Calu3 (cell line): ENCODE data around the gene DNAJB8. TPM values are rescaled to one million over a fixed set of nuclear protein-coding genes. Genes with fewer than 3 reads are reported as not detected.

ENCODE experiments used
- BruUV-seq: library from RNA; stranded (reverse); fragments of 400-500 nt; replicated peaks from 2 replicates; lab custom pipeline; 2021; lab: Mats Ljungman, UMichigan
- CTCF ChIA-PET: fragments of 300-600 bp; sonication (Branson Sonifier 250); formaldehyde crosslinking; loops from one replicate; lab custom pipeline; 2022; ENCODE audit warnings: antibody characterized with exemption; lab: Charles Lee
- DNase-seq: peaks from one replicate; pipeline ENCODE4 v3.0.0; 2022
- H3K27ac Mint-ChIP-seq: one replicate; pipeline ENCODE4 v1.8.0; 2022; ENCODE audit warnings: mixed read lengths; ENCODE audit not compliant: unreplicated experiment
- H3K27me3 Mint-ChIP-seq: one replicate; pipeline ENCODE4 v1.8.0; 2022; ENCODE audit warnings: mixed read lengths; ENCODE audit not compliant: unreplicated experiment
- H3K36me3 Mint-ChIP-seq: one replicate; pipeline ENCODE4 v1.8.0; 2022; ENCODE audit warnings: mild to moderate bottlenecking, moderate library complexity, mixed read lengths; ENCODE audit not compliant: insufficient read depth, unreplicated experiment
- H3K4me1 Mint-ChIP-seq: one replicate; pipeline ENCODE4 v1.8.0; 2022; ENCODE audit warnings: mild to moderate bottlenecking, low read depth, mixed read lengths; ENCODE audit not compliant: unreplicated experiment
- H3K4me3 Mint-ChIP-seq: one replicate; pipeline ENCODE4 v1.8.0; 2022; ENCODE audit warnings: mild to moderate bottlenecking, low read depth, moderate library complexity, mixed read lengths; ENCODE audit not compliant: unreplicated experiment
- H3K9me3 Mint-ChIP-seq: one replicate; pipeline ENCODE4 v1.8.0; 2022; ENCODE audit warnings: low read depth, mixed read lengths; ENCODE audit not compliant: unreplicated experiment
- CTCF ChIP-seq: fragments of 200-600 bp; IDR thresholded peaks from one replicate; pipeline ENCODE4 v1.8.0; 2022; ENCODE audit warnings: antibody characterized with exemption; ENCODE audit not compliant: unreplicated experiment
- intact Hi-C: fragments of 100-400 bp; cut with micrococcal nuclease; formaldehyde crosslinking; loops from one replicate; pipeline ENCODE4 v1.10.0; 2022; ENCODE audit not compliant: unreplicated experiment
- total RNA-seq: library from RNA; stranded (reverse); gene quantifications from 2 replicates; pipeline ENCODE4 v1.2.3, GENCODE V29; 2022

Gene DNAJB8
- total RNA-seq, 1 experiment from 2014 or later, result not detected

GRCh38 chr3:128425142-128425845, 41.4 kb downstream of the DNAJB8 start:
- Mint-ChIP-seq H3K36me3 (peaks cover 6% of the 10 kb centered on the region), H3K9me3 (no peaks in the 10 kb centered on the region), H3K4me3 (peak overlapping the region; percentile 18), H3K27me3 (peaks cover 24% of the 10 kb centered on the region), H3K27ac (no peak overlapping the region), H3K4me1 (peaks cover 15% of the 10 kb centered on the region)
- no peak for DNase-seq
- TF ChIP-seq CTCF, result no peak
- CTCF ChIA-PET, result interaction anchor here (0.5 to 2.8 kb wide), 9 partner anchors 9 to 199 kb away, joined by 3 to 14 read pairs (median 4); no protein-coding TSS in a partner anchor
- no TSS peak for BruUV-seq
- intact Hi-C loops, result no loop called here

GRCh38 chr3:128424508-128425069, 42.1 kb downstream of the DNAJB8 start:
- DNase-seq, result no peak
- peaks cover 6% of the 10 kb centered on the region for H3K36me3 Mint-ChIP-seq
- no TSS peak for BruUV-seq
- no peak overlapping the region for H3K4me3 Mint-ChIP-seq
- peaks cover 27% of the 10 kb centered on the region for H3K27me3 Mint-ChIP-seq
- no peaks in the 10 kb centered on the region for H3K9me3 Mint-ChIP-seq
- CTCF ChIA-PET, result interaction anchor here (1.5 kb wide), 1 partner anchor 160 kb away, joined by 12 read pairs; no protein-coding TSS in a partner anchor
- no peak overlapping the region for H3K27ac Mint-ChIP-seq
- intact Hi-C loops, result no loop called here
- H3K4me1 Mint-ChIP-seq, result peaks cover 15% of the 10 kb centered on the region
- no peak for TF ChIP-seq CTCF

GRCh38 chr3:128423525-128424147, 43.1 kb downstream of the DNAJB8 start:
- no peak for DNase-seq
- H3K4me3 Mint-ChIP-seq, result no peak overlapping the region
- intact Hi-C loops, result no loop called here
- H3K4me1 Mint-ChIP-seq, result peaks cover 15% of the 10 kb centered on the region
- CTCF ChIA-PET, result interaction anchor here (1.4 kb wide), 1 partner anchor 185 kb away, joined by 3 read pairs; no protein-coding TSS in a partner anchor
- peaks cover 5% of the 10 kb centered on the region for H3K9me3 Mint-ChIP-seq
- TF ChIP-seq CTCF, result no peak
- peaks cover 6% of the 10 kb centered on the region for H3K36me3 Mint-ChIP-seq
- no TSS peak for BruUV-seq
- H3K27me3 Mint-ChIP-seq, result peaks cover 35% of the 10 kb centered on the region
- H3K27ac Mint-ChIP-seq, result no peak overlapping the region

- CTCF ChIA-PET, result interaction anchor here (0.5 to 1.4 kb wide), 2 partner anchors 174 to 185 kb away, joined by 3 to 4 read pairs; no protein-coding TSS in a partner anchor
- TF ChIP-seq CTCF, result no peak
- peaks cover 5% of the 10 kb centered on the region for H3K9me3 Mint-ChIP-seq
- DNase-seq, result no peak
- no peak overlapping the region for H3K27ac Mint-ChIP-seq
- BruUV-seq, result no TSS peak
- H3K4me1 Mint-ChIP-seq, result peaks cover 15% of the 10 kb centered on the region
- no peak overlapping the region for H3K4me3 Mint-ChIP-seq
- no peaks in the 10 kb centered on the region for H3K36me3 Mint-ChIP-seq
- intact Hi-C loops, result no loop called here
- peaks cover 42% of the 10 kb centered on the region for H3K27me3 Mint-ChIP-seq
These were observed 43.7 kb downstream of the DNAJB8 start for GRCh38 chr3:128422762-128423524.
